Stimulated activated naive CD4-positive, alpha-beta T cell treated with Interleukin-2 at 50 U/mL for 16 hours (primary cell): ENCODE data around the gene AGTRAP.

Experiments
- DNase-seq: peaks from one replicate; lab custom pipeline; 2025; lab: John Stamatoyannopoulos, UW

Gene AGTRAP

GRCh38 chr1:11764115-11764514 is 28.2 kb downstream of the AGTRAP start:
- no peak for DNase-seq

- no peak for DNase-seq
Observed at GRCh38 chr1:11764519-11764918, 28.6 kb downstream of the AGTRAP start.

GRCh38 chr1:11765661-11766428 is 29.9 kb downstream of the AGTRAP start:
- no peak for DNase-seq

GRCh38 chr1:11766429-11766776 is 30.5 kb downstream of the AGTRAP start:
- DNase-seq = no peak

GRCh38 chr1:11767922-11768704 is 32.2 kb downstream of the AGTRAP start:
- no peak for DNase-seq

- no peak for DNase-seq
Observed at GRCh38 chr1:11768821-11769220, 32.9 kb downstream of the AGTRAP start.

GRCh38 chr1:11769274-11769673 is 33.3 kb downstream of the AGTRAP start:
- no peak for DNase-seq

GRCh38 chr1:11770011-11770410 is 34.1 kb downstream of the AGTRAP start:
- DNase-seq = no peak

- no peak for DNase-seq
Observed at GRCh38 chr1:11771481-11772043, 35.6 kb downstream of the AGTRAP start.

- DNase-seq = no peak
Observed at GRCh38 chr1:11772458-11772857, 36.5 kb downstream of the AGTRAP start.

- no peak for DNase-seq
Observed at GRCh38 chr1:11774753-11775152, 38.8 kb downstream of the AGTRAP start.

- no peak for DNase-seq
Observed at GRCh38 chr1:11777658-11778322, 41.9 kb downstream of the AGTRAP start.

- no peak for DNase-seq
Observed at GRCh38 chr1:11778336-11778735, 42.4 kb downstream of the AGTRAP start.

GRCh38 chr1:11778844-11779623 is 43.1 kb downstream of the AGTRAP start:
- DNase-seq = no peak

GRCh38 chr1:11779715-11780379 is 43.9 kb downstream of the AGTRAP start:
- no peak for DNase-seq

GRCh38 chr1:11780380-11781147 is 44.6 kb downstream of the AGTRAP start:
- DNase-seq = no peak

- no peak for DNase-seq
Observed at GRCh38 chr1:11781297-11781696, 45.4 kb downstream of the AGTRAP start.

GRCh38 chr1:11782127-11782708 is 46.3 kb downstream of the AGTRAP start:
- DNase-seq = no peak

GRCh38 chr1:11783556-11783955 is 47.6 kb downstream of the AGTRAP start:
- no peak for DNase-seq
